ENCODE results near the gene ICAM5.
"Not testable (repeated sequence)": the region's sequence is repeated elsewhere in the genome, so short reads cannot be mapped to it uniquely, and the experiment has no call there.

The ICAM5 gene

DNA sequence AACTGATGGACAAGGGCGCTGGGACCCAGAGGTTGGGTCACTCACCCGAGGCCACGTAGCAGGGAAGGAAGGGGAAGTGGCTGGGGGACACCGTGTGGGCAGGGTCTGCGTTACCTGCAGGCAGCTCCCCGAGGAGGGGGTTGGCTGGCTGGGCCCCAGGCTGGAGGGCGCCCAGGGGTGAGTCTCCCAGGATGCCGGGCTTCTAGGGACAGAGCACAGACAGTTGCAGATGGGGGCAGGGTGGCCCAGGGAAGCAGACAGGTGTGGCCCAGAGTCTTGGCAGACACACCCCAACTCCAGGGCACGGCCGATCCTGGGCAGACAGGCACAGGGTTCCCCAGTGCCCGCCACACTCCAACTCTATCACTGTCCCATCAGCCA, 31.7 kb downstream of the ICAM5 start:
- DNase-seq: no peak

- no peak for DNase-seq
Measured at GRCh38 chr19:10321874-10322835, 32.4 kb downstream of the ICAM5 start.

DNA sequence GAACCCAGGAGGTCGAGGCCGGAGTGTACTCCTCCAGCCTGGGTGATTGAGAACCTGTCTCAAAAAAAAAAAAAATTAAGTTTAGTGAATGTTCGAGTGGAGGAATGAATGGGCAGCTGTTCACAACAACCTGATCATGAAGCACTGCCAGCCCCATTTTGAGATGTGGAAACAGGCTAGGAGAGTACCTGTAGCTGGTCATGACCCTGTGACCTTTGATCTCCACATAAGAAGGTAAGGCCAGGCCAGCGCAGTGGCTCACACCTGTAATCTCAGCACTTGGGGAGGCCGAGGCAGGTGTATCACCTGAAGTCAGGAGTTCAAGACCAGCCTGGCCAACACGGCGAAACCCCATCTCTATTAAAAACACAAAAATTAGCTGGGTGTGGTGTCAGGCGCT, 36.0 kb downstream of the ICAM5 start:
- no peak for DNase-seq

GRCh38 chr19:10327793-10328192, 38.0 kb downstream of the ICAM5 start:
- no peak for DNase-seq

DNA sequence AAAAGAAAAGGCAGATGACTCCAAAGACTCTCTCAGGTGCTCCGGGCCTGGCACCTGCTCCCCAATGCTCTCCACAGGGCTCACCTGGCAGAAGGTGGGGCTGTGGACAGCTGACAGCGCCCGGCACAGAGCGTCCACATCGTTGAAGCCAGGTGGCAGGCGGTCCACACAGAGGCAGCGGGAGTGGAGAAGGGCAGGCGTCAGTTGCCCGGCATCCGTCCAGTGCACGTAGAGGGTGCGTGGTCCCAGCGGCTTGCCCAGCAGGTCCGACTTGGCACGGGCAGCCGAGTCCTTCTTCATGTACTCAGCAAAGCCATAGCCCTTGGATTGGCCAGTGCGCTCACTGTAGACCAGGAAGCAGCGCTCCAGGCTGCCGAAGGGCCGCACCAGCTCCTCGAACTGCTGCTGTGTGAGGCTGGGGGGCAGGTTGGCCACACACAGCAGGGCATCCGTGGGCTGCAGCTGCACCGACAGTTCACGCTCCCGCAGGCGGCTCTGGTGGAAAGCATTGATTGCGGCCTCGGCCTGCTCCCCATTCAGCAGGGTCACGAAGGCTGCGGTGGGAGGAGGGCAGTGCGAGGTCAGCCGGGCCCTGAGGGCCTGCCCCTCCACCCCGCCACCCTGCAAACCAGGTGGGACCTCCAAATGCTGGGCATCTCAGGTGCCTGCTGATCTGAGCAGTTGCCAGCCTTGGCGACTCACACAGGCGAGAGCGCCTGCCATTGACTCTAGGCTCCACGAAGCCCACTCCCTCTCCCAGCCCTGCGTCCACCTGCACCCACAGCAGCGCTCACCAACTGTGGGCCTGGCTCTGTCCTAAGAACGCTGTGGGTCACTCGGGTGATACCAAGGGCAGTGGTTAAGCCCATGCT, 39.0 kb downstream of the ICAM5 start:
- DNase-seq: no peak

- no peak for DNase-seq
Measured at GRCh38 chr19:10329555-10329954, 39.8 kb downstream of the ICAM5 start.

GRCh38 chr19:10332158-10332964, 42.6 kb downstream of the ICAM5 start:
- DNase-seq: no peak

- peak; percentile 94 for DNase-seq
Measured at GRCh38 chr19:10332965-10333757, 43.4 kb downstream of the ICAM5 start, which contains the start of gene RAVER1. TSS of gene RAVER1 (minus strand) at chr19:10333529. CDS start at chr19:10333507, 22 bp downstream.

- DNase-seq: no peak
Measured at GRCh38 chr19:10333758-10334587, 44.2 kb downstream of the ICAM5 start.

- DNase-seq: no peak
Measured at GRCh38 chr19:10334588-10335351, 45.0 kb downstream of the ICAM5 start.

DNA sequence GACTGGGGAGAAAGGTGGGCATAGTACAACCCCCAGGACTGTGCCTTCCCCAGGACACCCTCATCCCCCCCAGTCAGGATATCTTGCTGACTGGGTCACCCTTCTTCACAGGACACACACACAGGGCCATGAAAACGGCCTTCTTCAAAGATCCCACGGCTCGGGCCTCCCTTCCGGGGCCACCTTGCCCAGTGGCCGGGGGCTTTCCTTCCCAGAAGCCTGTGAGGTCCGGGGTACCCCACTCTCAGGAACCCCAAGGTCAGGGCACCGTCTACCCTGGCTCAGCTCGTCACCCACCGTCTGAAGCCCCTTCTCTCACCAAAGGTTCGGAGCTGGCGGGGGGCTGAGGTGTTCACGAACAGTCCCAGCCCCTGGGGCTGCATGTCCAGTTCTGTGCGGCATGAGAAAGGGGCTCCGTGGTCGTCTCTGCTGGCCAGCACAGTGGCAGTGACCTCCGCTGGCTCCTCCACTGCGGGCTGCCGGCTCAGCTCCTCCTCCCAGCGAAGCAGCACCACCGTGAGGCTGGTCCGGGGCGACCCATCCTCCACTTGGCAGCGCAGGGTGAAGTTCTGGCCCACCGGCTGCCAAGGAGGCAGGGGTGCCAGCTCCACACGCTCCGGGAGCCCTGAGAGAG, 45.7 kb downstream of the ICAM5 start:
- no peak for DNase-seq

DNA sequence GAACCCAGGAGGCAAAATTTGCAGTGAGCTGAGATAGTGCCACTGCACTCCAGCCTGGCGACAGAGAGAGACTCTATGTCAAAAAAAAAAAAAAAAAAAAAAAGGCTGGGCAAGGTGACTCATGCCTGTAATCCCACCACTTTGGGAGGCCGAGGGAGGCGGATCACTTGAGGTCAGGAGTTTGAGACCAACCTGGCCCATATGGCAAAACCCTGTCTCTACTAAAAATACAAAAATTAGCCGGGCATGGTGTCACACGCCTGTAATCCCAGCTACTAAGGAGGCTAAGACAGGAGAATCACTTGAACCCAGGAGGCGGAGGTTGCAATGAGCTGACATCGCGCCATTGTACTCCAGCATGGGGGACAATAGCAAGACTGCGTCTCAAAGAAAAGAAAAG, 47.0 kb downstream of the ICAM5 start:
- not testable (repeated sequence) for DNase-seq

GRCh38 chr19:10338940-10339339, 49.2 kb downstream of the ICAM5 start:
- DNase-seq: no peak

DNA sequence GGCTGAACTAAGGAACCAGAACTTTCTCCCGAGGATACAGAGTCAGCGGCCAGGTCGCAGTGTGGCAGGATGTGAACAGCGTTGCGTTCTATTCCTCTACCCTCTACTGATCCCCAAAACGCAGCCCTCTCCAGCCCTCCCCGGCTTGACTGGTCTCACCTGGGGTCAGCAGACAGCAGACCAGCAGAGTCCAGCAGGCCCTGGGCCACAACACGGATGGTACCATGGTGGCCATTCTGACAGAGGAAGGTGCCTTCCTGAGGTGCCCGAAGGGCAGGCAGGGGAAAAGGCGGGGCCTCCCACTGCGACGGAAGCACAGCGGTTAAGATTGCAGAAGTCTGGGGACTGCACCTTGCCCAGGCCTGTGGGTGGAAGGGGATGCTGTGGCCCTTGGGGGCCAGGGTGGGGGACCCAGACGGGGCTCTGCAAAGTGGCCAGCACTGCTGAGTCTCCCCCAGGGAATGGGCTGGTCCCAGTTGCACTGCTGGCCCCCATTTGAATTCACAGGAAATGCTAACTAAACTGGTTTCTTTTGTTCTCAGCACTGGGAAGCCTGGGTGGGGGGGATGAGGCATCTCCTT, 49.7 kb downstream of the ICAM5 start, which contains the start of gene ICAM3:
TSS of gene ICAM3 (minus strand) at position 245 of the 581 bp plus-strand sequence. CDS start at position 235, 10 bp downstream.
- no peak for DNase-seq

DNA sequence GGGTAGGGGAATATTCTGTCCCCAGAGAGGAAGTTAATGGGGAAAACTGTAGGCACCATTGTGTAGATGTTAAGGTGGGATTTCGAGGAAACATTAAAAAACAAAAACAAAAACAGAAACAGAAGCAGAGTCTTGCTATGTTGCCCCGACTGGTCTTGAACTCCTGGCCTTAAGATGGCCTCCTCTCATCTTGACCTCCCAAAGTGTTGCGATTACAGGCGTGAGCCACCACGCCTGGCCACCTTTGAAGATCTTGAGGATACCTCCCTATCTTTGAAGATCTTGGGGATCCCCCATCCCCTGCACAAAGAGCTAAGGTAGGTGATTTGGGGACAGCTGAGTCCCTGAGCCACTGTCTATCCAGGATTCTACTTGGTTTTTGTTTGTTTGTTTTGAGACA, 50.2 kb downstream of the ICAM5 start:
- DNase-seq: no peak

GRCh38 chr19:10343495-10343894, 53.7 kb downstream of the ICAM5 start:
- no peak for DNase-seq

GRCh38 chr19:10344780-10345179, 55.0 kb downstream of the ICAM5 start:
- DNase-seq: no peak
